BE2C (cell line): ENCODE results near the gene AMMECR1L.
"Not testable (repeated sequence)": the region's sequence is repeated elsewhere in the genome, so short reads cannot be mapped to it uniquely, and the experiment has no call there.

Source experiments
- DNase-seq: peaks from one replicate; pipeline ENCODE4 v3.0.0-alpha.2; 2020
- H3K27me3 ChIP-seq: fragments of 250-450 bp; sonication (Bioruptor Pico); 2 replicates; pipeline ENCODE4 v1.5.1; 2020; ENCODE audit warnings: mild to moderate bottlenecking
- H3K36me3 ChIP-seq: fragments of 250-450 bp; sonication (Bioruptor Pico); 2 replicates; pipeline ENCODE4 v1.5.1; 2020; ENCODE audit warnings: mild to moderate bottlenecking
- H3K4me1 ChIP-seq: fragments of 250-450 bp; sonication (Bioruptor Pico); 2 replicates; pipeline ENCODE4 v1.5.1; 2020
- H3K4me3 ChIP-seq: 2 replicates; pipeline ENCODE4 v1.5.1; 2011; ENCODE audit warnings: low read depth, low read length
- H3K9me3 ChIP-seq: fragments of 250-450 bp; sonication (Bioruptor Pico); 2 replicates; pipeline ENCODE4 v1.5.1; 2020
- TF ChIP-seq, protein P1 (sequence below): IDR thresholded peaks from 2 replicates; pipeline ENCODE4 v1.5.1; 2012; ENCODE audit warnings: mild to moderate bottlenecking, low read depth, low read length

Gene AMMECR1L

DNA sequence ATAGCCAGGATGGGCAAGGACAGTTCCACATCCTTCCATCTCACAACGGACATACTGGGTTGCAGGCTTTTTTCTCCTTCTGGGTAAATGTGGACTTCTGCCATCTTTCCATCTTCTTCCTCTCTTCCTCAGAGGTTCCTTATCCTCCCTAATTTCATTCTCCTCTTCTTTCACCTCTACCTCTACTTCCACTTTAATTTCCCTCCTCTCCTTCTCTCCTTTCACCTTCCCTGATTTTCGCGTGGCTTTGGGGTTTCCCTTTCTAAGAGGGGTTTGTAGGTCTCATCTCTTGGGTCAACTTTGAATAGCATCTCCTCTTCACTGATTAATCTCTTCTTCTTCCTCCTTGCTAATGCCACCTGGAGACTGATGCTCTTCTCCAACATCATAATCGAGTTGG is 44.9 kb downstream of the AMMECR1L start:
- Histone ChIP-seq H3K9me3 (no peaks in the 10 kb centered on the region), H3K4me3 (no peak overlapping the region), H3K27me3 (no peaks in the 10 kb centered on the region), H3K36me3 (no peaks in the 10 kb centered on the region), H3K4me1 (no peaks in the 10 kb centered on the region)
- DNase-seq, result no peak
- TF ChIP-seq, protein P1, sequence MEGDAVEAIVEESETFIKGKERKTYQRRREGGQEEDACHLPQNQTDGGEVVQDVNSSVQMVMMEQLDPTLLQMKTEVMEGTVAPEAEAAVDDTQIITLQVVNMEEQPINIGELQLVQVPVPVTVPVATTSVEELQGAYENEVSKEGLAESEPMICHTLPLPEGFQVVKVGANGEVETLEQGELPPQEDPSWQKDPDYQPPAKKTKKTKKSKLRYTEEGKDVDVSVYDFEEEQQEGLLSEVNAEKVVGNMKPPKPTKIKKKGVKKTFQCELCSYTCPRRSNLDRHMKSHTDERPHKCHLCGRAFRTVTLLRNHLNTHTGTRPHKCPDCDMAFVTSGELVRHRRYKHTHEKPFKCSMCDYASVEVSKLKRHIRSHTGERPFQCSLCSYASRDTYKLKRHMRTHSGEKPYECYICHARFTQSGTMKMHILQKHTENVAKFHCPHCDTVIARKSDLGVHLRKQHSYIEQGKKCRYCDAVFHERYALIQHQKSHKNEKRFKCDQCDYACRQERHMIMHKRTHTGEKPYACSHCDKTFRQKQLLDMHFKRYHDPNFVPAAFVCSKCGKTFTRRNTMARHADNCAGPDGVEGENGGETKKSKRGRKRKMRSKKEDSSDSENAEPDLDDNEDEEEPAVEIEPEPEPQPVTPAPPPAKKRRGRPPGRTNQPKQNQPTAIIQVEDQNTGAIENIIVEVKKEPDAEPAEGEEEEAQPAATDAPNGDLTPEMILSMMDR, result no peak

DNA sequence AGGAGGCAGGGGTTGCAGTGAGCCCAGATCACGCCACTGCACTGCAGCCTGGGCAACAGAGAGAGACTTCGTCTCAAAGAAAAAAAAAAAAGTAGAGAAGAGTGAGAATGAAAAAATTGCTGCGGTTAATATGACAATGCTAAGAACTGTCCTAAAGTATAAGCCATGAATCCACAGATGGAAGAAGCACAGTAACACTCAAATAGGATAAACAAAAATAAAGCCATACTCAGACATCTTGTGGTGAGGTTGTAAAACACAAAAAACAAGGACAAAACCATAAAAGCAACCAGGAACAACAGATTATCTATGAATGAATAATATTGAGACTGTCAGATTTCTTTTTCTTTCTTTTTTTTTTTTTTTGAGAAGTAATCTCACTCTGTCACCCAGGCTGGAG is 50.8 kb downstream of the AMMECR1L start:
- H3K27me3 ChIP-seq, result no peaks in the 10 kb centered on the region

DNA sequence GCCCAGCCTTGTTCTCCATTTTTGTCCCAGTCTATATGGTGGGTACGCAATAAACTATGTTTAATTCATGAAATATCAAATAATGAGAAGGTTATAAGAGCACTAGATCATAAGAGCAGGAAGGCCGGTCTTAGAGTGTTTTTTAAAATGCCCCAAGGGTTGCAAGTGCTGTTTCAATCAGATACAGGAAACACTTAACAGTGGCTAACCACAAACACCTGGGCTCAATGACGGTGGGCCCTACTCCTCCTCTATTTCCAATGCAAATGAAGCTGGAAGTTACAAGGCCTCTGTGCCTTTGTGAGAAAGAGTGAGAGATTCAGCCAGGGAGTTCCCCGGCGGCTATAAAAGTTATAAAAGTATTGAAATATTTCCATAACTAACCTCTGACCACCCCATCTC is 55.9 kb downstream of the AMMECR1L start:
- no peaks in the 10 kb centered on the region for H3K9me3 ChIP-seq
- H3K36me3 ChIP-seq, result no peaks in the 10 kb centered on the region
- H3K4me1 ChIP-seq, result no peaks in the 10 kb centered on the region
- TF ChIP-seq, protein P1, result no peak
- H3K27me3 ChIP-seq, result no peaks in the 10 kb centered on the region
- no peak overlapping the region for H3K4me3 ChIP-seq
- DNase-seq, result no peak

More for the DNA sequence above, 50.8 kb downstream of the AMMECR1L start:
- Histone ChIP-seq H3K4me1 (no peaks in the 10 kb centered on the region), H3K9me3 (no peaks in the 10 kb centered on the region), H3K4me3 (no peak overlapping the region), H3K36me3 (no peaks in the 10 kb centered on the region)
- DNase-seq, result no peak
- TF ChIP-seq, protein P1, result no peak

DNA sequence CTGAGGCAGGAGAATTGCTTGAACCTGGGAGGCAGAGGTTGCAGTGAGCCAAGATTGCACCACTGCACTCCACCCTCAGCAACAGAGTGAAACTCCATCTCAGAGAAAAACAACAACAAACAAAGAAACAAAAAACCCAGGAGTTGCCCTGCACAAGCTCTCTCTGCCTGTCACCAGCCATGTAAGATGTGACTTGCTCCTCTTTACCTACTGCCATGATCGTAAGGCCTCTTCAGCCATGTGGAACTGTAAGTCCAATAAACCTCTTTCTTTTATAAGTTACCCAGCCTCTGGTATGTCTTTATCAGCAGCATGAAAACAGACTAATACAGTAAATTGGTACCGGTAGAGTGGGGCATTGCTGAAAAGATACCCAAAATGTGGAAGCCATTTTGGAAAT is 59.0 kb downstream of the AMMECR1L start:
- not testable (repeated sequence) for H3K9me3 ChIP-seq

DNA sequence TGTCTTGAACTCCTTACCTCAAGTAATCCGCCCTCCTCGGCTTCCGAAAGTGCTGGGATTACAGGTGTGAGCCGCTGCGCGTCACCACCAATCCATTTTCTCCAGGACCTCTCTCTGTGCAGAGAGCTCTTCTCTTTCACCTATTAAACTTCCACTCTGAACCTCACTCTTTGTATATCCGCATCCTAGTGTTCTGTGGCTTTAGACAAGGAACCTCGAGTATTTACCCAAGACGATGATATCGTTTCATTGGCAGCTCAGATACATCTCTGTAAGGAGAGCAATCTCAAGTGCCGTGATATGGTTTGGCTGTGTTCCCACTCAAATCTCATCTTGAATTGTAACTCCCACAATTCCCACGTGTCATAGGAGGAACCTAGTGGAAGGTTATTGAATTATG is 59.7 kb downstream of the AMMECR1L start:
- Histone ChIP-seq H3K36me3 (no peaks in the 10 kb centered on the region), H3K4me1 (no peaks in the 10 kb centered on the region), H3K27me3 (no peaks in the 10 kb centered on the region), H3K4me3 (no peak overlapping the region), H3K9me3 (no peaks in the 10 kb centered on the region)
- TF ChIP-seq, protein P1, result no peak
- DNase-seq, result no peak

More for the DNA sequence above, 59.0 kb downstream of the AMMECR1L start:
- H3K4me1 ChIP-seq, H3K4me3 ChIP-seq, H3K27me3 ChIP-seq, H3K36me3 ChIP-seq, DNase-seq: not testable (repeated sequence)

DNA sequence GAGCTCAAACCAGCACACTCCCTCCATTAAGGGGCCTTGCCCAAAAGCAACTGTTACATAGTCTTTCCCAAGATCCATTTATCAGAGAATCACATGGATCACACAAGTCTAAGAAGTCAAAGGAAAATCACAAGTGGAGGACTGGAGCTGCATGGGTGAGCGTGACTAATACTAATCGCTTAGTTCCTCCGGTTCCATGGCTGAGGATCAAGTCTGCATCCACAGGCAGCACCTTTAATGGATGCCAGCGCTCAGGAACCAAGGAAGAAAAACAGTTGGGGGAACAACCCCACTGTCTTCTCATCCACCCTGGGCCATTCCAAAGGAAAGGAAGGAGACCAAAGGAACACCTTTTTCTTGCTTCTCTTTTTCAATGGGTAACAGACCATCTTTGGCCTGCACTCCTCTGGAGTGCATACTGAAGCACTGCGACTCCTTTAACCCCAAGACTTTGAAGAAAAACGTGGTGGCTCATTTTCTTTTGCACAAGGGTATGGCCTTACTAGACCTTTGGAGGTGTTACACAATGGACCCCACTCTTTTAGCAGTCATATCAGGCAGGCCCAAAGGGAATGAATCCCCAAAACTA is 65.6 kb downstream of the AMMECR1L start:
- DNase-seq, result no peak
- Histone ChIP-seq H3K9me3 (no peaks in the 10 kb centered on the region), H3K36me3 (no peaks in the 10 kb centered on the region), H3K4me1 (no peaks in the 10 kb centered on the region), H3K4me3 (no peak overlapping the region), H3K27me3 (no peaks in the 10 kb centered on the region)
- TF ChIP-seq, protein P1, result no peak
